A172 (cell line): Measurements from ENCODE around the gene IL19. TPM values are rescaled to one million over a fixed set of nuclear protein-coding genes. Genes with fewer than 3 reads are reported as not detected.

Experiments used
- DNase-seq: peaks from one replicate; pipeline ENCODE4 v3.0.0-alpha.2; 2015; ENCODE audit warnings: low spot score
- total RNA-seq: library from RNA; depleted of rRNA; stranded (reverse); fragments of >200 nt; shearing (Covaris generic); gene quantifications from 2 replicates; pipeline ENCODE4 v1.2.3, GENCODE V29; 2014

Gene IL19
- total RNA-seq, 1 experiment from 2014 or later, result not detected

- DNase-seq, result no peak
Observed at GRCh38 chr1:206798384-206798996, 27.9 kb downstream of the IL19 start.

DNA sequence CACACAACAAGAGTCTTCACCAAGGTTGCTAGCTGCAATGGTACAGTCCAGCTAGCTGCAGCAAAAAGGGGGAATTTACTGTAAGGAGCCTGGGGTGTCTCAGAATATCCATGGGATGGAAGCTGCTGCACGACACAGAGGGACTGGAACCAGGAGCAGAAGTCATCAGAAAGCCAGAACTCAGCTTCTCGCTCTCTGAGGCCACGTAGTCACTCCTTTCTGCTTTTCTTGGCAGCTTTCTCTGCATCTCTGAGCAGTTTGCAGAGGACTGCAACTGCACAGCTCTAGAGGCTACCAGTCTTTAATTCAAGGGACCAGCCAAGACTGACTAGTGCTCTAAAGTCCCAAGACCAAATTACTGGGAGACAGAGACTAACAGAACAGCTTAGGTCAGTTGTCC lies 28.7 kb downstream of the IL19 start:
- DNase-seq, result no peak

GRCh38 chr1:206800411-206800810 lies 29.8 kb downstream of the IL19 start:
- DNase-seq, result no peak

- no peak for DNase-seq
Observed at GRCh38 chr1:206800891-206801290, 30.3 kb downstream of the IL19 start.

GRCh38 chr1:206801467-206801866 lies 30.9 kb downstream of the IL19 start:
- no peak for DNase-seq

GRCh38 chr1:206802401-206802800 lies 31.8 kb downstream of the IL19 start:
- no peak for DNase-seq

GRCh38 chr1:206803221-206803730 lies 32.7 kb downstream of the IL19 start:
- no peak for DNase-seq

GRCh38 chr1:206804156-206804737 lies 33.7 kb downstream of the IL19 start:
- DNase-seq, result no peak

DNA sequence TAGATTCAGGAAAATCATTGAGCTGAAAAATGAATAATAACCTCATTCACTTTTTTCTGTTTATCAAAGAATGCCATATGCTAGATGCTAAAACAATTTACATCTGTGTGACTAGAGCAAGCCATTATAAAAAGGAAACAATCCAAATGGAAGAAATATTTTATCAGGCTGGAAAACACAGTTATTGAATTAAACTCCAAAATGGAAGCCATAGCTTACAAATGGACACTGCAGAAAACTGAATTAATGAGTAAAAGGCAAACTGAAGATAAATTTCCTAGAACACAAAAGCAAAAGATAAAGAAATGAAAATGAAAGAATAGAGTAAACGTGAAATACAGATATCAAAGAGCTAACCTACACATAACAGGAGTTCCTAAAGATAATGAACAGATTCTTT lies 34.8 kb downstream of the IL19 start:
- DNase-seq, result no peak

GRCh38 chr1:206808615-206809014 lies 38.0 kb downstream of the IL19 start:
- DNase-seq, result peak; percentile 42

- peak; percentile 61 for DNase-seq
Observed at GRCh38 chr1:206809504-206810084, 39.0 kb downstream of the IL19 start.

GRCh38 chr1:206812471-206812870 lies 41.9 kb downstream of the IL19 start:
- no peak for DNase-seq

DNA sequence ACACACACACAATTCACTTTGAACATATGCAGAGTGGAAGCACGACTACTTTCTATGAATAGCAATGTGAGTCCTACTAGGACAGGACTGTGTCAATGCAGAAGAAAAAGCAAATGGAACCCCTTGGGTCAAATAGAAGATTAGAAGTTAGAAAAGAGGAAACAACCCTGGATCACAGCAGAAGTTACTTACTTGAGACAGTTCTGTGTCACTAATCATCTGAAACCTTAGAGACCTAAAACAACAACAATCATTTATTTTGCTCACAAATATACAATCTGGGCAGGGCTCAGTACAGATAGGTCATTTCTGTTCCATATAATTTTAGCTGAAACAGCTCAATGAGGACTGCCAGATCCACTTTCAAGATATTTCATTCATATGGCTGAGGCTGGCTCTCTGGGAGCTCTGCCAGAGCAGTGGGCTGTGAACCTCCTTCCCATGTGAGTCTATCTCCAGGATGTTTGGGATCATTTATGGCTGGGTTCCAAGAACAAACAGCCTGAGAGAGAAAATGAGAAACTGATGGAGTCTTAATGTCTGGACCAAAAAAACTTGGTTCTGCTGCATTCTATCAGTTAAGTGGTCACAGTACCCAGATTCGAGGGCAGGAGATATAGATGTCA lies 44.3 kb downstream of the IL19 start:
- no peak for DNase-seq

- no peak for DNase-seq
Observed at GRCh38 chr1:206816390-206817287, 46.1 kb downstream of the IL19 start.

- DNase-seq, result no peak
Observed at GRCh38 chr1:206821493-206821892, 50.9 kb downstream of the IL19 start.

DNA sequence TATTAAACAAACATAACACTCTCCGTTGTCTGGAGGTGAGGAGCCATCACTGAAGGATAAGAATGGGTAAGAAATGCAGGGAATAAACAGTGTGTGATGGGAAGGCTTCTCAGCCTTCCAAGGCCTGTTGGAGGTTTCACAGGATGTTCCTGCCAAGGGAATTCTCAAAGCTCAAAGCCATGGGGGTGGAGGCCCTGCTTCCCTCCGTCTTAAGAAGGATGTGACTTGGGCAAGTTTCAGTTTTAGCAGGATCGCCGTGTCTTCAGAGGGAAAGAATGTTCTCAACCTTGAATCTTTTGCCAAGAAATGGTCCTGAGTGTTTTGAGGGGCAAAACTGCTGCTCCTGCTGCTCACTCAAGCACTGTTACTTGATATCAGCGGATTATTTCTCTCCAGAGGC lies 53.2 kb downstream of the IL19 start:
- DNase-seq, result no peak

- DNase-seq, result no peak
Observed at GRCh38 chr1:206824331-206824730, 53.8 kb downstream of the IL19 start.

DNA sequence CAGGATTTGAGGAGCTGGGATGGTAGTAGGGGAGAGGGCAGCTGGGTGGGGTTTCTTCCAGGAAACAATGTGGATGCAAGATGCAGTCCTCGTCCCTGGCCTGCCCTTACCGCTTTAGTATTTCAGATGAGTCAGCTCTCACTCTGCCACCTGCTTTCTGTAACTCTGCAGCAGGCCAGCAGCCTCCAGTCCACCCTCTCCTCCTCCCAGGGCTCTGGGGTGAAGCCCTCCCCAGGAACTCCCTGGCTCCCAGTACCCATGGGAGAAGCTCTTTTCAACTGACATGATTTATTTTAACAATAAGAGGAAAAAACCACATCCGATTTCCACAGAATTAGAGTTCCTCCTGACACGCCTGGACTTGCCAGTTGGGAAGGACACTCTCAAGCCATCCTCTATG lies 55.8 kb downstream of the IL19 start:
- DNase-seq, result peak; percentile 58

GRCh38 chr1:206828061-206828460 lies 57.5 kb downstream of the IL19 start:
- DNase-seq, result no peak

DNA sequence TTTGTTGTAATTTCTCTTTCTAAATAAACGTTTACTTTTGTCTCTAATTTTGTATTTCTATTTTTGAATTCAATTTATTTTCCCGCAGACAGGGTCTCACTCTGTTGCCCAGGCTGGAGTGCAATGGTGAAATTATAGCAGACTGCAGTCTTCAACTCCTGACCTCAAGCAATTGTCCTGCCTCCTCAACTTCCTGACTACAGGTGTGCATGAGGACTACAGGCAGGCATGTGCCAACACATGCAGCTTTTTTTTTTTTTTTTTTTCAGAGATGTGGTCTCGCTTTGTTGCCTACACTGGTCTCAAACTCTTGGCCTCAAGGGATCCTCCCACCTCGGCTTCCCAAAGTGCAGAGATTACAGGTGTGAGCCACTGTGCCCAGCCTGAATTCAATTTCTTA lies 58.2 kb downstream of the IL19 start:
- no peak for DNase-seq

- no peak for DNase-seq
Observed at GRCh38 chr1:206829282-206829681, 58.7 kb downstream of the IL19 start.

DNA sequence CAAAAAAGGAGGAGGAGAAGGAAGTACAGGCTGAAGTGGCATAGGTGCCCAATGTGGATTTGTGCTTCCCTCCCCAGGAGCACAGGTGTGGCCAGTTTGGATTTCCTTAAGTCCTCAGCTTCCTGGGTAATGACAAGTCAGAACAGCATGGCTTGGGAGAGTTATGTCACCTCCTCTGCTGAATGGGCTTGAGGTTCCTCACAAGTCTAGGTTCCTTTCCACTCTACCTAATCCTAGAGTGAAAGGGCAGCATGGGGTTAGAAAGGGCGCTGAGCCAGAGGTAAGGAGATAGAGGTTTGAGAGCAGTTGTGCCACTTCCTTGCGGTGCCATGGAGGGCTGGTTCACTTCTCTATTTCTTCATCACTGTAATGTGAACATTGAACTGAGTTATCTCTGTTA lies 59.3 kb downstream of the IL19 start:
- no peak for DNase-seq
